GM21825 (cell line): ENCODE results near the gene ENO2.

Experiments
- ATAC-seq: cut with Tn5 transposase; IDR thresholded peaks from one replicate; pipeline ENCODE4 v1.9.1; 2021; ENCODE audit warnings: mild to moderate bottlenecking, moderate library complexity; ENCODE audit not compliant: unreplicated experiment

ENO2 gene

DNA sequence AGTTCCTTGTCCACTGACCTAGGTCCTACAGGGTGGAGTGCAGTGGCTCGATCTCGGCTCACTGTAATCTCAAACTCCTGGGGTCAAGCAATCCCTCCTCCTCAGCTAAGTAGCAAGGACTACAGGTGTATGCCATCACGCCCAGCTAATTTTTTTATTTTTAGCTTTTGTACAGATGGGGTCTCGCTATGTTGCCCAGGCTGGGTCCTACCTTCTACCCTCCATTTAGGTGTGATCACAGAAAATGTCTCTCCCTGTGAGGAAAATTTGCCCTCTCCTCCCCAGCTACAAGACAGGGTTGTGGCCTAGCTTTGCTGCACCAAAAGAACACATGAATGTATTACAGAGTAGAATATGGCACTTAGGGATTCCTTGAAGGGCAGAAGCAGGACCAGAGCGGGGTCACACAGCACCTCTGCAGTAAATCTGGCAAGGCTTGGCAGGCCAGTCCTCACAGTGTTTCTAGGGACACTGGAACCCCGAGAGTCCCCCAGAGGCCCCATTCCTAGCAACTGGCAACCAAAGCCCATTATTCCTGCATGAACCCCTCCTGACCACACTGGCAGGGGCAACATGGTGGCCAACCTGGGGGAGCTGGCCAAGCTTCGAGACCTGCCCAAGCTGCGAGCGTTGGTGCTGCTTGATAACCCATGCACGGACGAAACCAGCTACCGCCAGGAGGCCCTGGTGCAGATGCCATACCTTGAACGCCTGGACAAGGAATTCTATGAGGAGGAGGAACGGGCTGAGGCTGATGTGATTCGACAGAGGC lies 2.0 kb upstream of the ENO2 start:
- no peak for ATAC-seq

GRCh38 chr12:6914947-6915788 lies 788 bp downstream of the ENO2 start:
- no peak for ATAC-seq

DNA sequence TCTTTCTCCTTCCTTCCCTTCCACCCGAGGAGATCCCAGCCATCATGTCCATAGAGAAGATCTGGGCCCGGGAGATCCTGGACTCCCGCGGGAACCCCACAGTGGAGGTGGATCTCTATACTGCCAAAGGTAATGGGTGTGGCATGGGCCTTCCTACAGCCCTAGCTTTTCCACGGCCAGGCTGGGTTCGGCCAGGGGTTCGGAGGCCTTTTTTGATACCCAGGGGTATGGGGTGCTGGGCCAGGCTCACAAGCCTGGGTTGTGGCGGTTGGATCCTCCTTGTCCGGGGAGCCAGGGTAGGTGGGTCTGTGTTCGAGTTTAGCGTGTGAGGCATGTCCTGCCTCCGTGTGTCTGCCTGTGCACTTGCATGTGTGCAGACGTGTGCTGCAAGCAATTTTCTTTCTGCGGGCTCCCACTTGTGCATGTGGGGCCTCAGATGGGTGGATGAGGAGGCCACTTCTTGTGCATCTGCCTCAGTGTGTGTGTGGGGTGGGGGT lies 1.5 kb downstream of the ENO2 start:
- no peak for ATAC-seq

DNA sequence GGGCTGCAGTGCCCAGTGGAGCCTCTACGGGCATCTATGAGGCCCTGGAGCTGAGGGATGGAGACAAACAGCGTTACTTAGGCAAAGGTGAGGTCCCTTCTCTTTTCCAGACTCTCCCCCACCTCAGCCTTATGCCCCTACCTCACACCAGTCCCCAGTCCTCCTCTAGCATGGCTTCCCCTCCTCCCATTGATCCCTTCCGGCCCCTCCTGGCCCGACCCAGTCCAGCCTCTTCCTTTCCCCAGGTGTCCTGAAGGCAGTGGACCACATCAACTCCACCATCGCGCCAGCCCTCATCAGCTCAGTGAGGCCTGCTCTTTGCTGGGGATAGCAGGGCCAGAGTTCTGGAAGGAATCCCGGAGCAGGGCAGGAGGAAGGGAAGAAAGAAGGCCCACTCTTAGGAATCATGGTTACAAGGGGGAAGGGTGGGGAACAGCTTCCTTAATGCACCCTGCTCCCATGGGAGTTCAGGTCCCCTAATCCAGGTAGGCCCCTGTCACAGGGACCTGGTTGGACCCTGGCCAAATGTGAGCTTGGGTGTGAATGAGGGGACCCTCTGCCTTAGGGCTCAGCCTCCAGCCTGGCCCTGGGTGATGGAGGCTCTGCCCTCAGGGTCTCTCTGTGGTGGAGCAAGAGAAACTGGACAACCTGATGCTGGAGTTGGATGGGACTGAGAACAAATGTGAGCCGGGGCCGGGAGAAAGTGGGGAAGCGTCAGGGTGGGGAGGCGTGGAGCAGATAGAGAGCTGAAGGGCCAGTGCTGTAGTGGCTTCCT lies 2.2 kb downstream of the ENO2 start:
- no peak for ATAC-seq

DNA sequence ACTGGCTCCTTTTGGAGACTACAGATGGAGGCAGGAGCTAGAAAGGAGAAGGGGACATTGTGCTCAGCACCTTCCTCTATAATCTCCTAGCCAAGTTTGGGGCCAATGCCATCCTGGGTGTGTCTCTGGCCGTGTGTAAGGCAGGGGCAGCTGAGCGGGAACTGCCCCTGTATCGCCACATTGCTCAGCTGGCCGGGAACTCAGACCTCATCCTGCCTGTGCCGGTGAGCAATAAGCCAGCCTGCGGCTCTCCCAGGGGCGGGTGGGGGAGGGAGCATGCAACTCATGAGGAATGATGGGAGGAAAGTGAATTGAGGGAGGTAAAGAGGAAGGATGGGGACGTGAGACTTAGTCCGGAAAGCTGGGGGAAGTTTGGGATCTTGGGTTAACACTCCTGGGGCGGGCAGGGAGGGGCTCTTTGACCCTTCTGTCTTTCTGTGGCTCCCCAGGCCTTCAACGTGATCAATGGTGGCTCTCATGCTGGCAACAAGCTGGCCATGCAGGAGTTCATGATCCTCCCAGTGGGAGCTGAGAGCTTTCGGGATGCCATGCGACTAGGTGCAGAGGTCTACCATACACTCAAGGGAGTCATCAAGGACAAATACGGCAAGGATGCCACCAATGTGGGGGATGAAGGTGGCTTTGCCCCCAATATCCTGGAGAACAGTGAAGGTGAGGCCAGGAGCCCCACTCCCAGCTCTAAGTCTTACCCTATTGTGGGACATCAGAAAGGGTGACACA lies 3.3 kb downstream of the ENO2 start:
- no peak for ATAC-seq

- no peak for ATAC-seq
These were observed 5.2 kb downstream of the ENO2 start for GRCh38 chr12:6919588-6919987.

- no peak for ATAC-seq
These were observed 7.2 kb downstream of the ENO2 start for GRCh38 chr12:6921539-6921938.

- ATAC-seq, result no peak
These were observed 7.9 kb downstream of the ENO2 start for GRCh38 chr12:6921996-6922946.

- ATAC-seq, result no peak
These were observed 8.8 kb downstream of the ENO2 start for GRCh38 chr12:6923003-6923732.

- ATAC-seq, result no peak
These were observed 9.5 kb downstream of the ENO2 start for GRCh38 chr12:6923851-6924250.

DNA sequence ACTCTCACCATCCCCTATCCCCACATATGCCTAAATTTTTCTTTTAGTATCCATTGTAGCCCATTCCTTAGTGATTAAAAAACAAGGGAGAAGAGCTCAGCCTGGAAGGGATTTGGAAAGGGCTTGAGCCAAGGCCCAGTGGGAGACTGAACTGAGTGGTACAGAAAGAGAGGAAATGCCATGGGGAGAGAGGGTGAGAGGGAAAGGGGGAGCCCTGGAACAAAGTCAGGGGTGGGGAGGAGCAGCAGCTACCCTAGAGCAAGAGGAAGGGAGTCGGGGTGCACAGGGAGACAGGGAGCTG lies 10.8 kb downstream of the ENO2 start:
- ATAC-seq, result no peak

- no peak for ATAC-seq
These were observed 11.3 kb downstream of the ENO2 start for GRCh38 chr12:6925540-6926279.

- ATAC-seq, result no peak
These were observed 13.1 kb downstream of the ENO2 start, which contains the start of gene ATN1 for GRCh38 chr12:6927379-6928021. Gene ATN1 (plus strand): TSS chr12:6927959. CDS start chr12:6934002, 6,043 bp downstream.

DNA sequence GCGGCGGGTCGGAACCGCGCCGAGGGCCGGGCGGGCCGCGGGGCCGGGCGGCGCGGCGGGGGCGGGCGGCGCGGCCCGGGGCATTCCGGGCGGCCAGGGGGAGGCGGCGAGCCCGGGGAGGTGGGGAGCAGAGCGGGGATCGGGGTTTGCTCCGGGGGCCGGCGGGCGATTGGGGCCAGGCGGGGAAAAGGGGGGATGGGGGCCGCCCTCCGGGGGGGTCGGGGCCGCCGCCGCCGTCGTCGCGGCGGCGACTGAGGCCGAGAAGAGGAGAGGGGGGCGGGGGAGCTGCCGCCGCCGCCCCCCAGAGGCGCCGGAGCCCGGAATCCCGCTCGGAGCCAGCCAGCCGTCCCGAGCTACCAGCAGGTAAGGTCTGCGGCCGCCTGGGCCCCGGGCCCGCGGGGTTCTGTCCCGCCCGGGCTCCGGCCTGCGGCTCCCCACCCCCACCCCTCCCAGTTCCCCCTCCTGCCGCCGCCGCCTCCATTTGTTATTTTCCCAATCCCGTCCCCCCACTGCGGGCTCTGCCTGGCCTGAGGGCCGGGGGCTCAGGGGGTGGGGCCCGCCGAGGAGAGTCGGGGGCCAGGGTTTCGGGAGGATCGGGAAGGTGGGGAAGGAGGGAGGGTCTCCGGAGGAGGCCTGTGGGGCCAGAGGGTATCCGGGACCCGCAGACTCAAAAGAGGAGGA lies 13.8 kb downstream of the ENO2 start:
- ATAC-seq, result no peak

DNA sequence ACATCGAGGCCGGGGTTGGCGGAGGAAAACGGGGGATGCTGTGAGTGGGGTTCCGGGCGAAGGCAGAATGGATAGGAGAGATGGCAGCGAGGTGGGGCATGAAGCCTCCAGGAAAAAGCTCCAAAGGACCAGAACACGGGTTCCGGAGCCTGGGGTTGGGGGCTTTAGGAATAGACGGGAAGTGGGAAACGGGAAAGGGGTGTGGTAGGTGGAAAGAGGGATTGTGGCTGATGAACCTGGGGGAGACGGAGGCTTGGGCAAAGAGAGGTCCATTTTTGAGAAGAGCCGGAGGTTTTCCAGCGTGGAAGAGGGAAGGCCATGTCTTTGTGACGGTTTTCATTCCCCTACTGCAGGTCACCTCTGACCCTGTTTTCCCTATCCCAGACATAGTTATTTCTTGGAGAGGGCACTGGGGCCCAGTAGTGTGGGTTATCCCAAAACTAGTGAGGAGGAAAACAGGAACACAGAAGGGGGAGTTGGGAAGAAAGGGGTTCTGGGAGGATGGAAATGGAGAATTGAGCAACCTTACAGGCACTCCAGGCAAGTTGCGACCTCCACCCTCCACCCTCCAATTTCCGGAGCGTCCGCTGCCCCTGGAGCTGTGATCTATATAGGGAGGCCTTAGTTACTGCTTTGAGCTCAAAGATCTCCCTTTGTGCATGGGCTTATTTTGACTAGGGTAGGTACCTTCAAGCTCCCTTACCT lies 14.5 kb downstream of the ENO2 start:
- ATAC-seq, result no peak
